Measurements from ENCODE around the gene USP10. TPM values are rescaled to one million over a fixed set of nuclear protein-coding genes. Genes with fewer than 3 reads are reported as not detected.

USP10 gene
- total RNA-seq, 1 experiment from 2014 or later = 203 TPM

DNA sequence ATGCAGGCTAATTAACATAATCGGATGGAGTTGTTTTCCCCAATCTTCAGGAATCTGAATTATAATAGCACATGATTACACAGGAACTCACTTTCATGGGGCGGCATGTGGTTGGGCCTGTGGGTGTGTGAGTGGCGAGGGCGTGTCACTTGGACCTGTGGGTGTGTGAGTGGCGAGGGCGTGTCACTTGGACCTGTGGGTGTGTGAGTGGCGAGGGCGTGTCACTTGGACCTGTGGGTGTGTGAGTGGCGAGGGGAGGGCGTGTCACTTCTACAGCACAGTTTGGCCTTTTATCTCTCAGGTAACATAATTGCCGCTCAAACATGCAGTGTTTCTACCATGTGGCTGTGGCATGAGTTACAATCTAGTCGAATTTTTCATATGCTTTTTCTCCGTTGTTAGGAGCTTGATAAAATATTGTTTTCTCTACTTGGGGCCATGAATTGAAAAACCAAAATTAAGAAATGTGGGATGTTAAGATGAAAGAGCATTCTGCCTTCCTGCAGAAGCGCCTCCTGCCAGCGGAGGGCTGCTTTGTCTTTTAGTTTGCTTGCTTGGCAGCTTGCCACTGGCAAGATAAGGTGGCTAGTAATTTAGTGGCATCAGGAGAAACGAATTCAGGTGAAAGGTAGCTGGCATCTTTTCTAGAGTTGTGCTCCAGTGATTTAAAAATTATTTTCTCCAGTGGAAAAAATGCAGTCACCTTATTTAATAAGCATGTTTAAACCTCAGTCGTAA is 36.2 kb downstream of the USP10 start:
- H3K36me3 Mint-ChIP-seq (ENCODE audit: insufficient read depth in 1 of 3, low read depth in 3 of 3) = peaks cover 0 to 32% (median 24%) of the 10 kb centered on the region in 3 experiments; a peak in 5 of 7 replicates
- peak overlapping the region in 1 of 2 experiments; percentile 38; a peak in 1 of 5 replicates for H3K4me3 Mint-ChIP-seq
- peaks cover 61 to 68% of the 10 kb centered on the region in 2 experiments for H3K4me1 Mint-ChIP-seq

More for the DNA sequence above, 36.2 kb downstream of the USP10 start:
- H3K9me3 Mint-ChIP-seq = peaks cover 0 to 3% of the 10 kb centered on the region in 2 experiments; a peak in 1 of 5 replicates
- DNase-seq = no peak
- Histone ChIP-seq H3K79me1 (ENCODE audit: insufficient read depth, low read depth, low read length, poor library complexity, severe bottlenecking) (peaks cover 3% of the 10 kb centered on the region), H2BK20ac (ENCODE audit: low read depth, low read length, poor library complexity, severe bottlenecking) (no peak overlapping the region), H3K56ac (ENCODE audit: insufficient read length, low read depth, low read length) (no peak overlapping the region), H2BK15ac (ENCODE audit: low read depth, low read length) (no peak overlapping the region), H3T11ph (ENCODE audit: low read length) (no peak overlapping the region), H2BK5ac (ENCODE audit: insufficient read length, low read length) (no peak overlapping the region), H3K23me2 (ENCODE audit: insufficient read length, low read depth, low read length, poor library complexity, severe bottlenecking) (no peaks in the 10 kb centered on the region), H3K14ac (ENCODE audit: insufficient read depth, low read length) (no peak overlapping the region), H4K8ac (replicated peaks; ENCODE audit: insufficient read length, low read depth, low read length) (no peak overlapping the region), H3K27me3 (ENCODE audit: insufficient read depth, low read length) (no peaks in the 10 kb centered on the region), H3K4ac (ENCODE audit: low read depth, low read length) (no peak overlapping the region), H4K5ac (ENCODE audit: insufficient read length, low read depth, low read length) (no peak overlapping the region), H2BK12ac (ENCODE audit: insufficient read length, low read depth, low read length) (no peak overlapping the region), H3K9me3 (ENCODE audit: control insufficient read depth, low read depth, low read length) (no peaks in the 10 kb centered on the region), H4K20me1 (ENCODE audit: control insufficient read depth, insufficient read depth, insufficient read length) (peaks cover 3% of the 10 kb centered on the region), H3K4me2 (ENCODE audit: insufficient read depth, insufficient read length, low read length) (no peak overlapping the region), H2AK5ac (ENCODE audit: insufficient read length, low read length) (no peak overlapping the region), H3K18ac (ENCODE audit: insufficient read length, low read depth, low read length) (no peak overlapping the region), H3K9ac (ENCODE audit: extremely low read depth, insufficient read length, low read length) (no peak overlapping the region), H3K79me2 (ENCODE audit: insufficient read depth, low read length) (peaks cover 22% of the 10 kb centered on the region; the same call in 1 of the 2 replicates), H2BK120ac (ENCODE audit: low read depth, low read length, poor library complexity, severe bottlenecking) (no peak overlapping the region), H2AFZ (ENCODE audit: low read length) (no peak overlapping the region), H3K27ac (ENCODE audit: insufficient read length, low read depth, low read length) (no peak overlapping the region), H3K4me1 (ENCODE audit: insufficient read depth, low read length) (peaks cover 11% of the 10 kb centered on the region; the same call in 1 of the 2 replicates), H3K23ac (ENCODE audit: insufficient read length, low read depth, low read length) (no peak overlapping the region), H4K91ac (ENCODE audit: insufficient read length, low read depth, low read length) (no peak overlapping the region)
- TF ChIP-seq, protein P1, sequence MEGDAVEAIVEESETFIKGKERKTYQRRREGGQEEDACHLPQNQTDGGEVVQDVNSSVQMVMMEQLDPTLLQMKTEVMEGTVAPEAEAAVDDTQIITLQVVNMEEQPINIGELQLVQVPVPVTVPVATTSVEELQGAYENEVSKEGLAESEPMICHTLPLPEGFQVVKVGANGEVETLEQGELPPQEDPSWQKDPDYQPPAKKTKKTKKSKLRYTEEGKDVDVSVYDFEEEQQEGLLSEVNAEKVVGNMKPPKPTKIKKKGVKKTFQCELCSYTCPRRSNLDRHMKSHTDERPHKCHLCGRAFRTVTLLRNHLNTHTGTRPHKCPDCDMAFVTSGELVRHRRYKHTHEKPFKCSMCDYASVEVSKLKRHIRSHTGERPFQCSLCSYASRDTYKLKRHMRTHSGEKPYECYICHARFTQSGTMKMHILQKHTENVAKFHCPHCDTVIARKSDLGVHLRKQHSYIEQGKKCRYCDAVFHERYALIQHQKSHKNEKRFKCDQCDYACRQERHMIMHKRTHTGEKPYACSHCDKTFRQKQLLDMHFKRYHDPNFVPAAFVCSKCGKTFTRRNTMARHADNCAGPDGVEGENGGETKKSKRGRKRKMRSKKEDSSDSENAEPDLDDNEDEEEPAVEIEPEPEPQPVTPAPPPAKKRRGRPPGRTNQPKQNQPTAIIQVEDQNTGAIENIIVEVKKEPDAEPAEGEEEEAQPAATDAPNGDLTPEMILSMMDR (conservative IDR thresholded peaks at IDR 0.05) = no peak
- peak overlapping the region in 2 of 3 experiments; percentile 9 to 71; a peak in 3 of 7 replicates for H3K27ac Mint-ChIP-seq
- no CpG with 5 or more reads among the region's 17 CpGs for WGBS (ENCODE audit: extremely low coverage, insufficient read length, low lambda C conversion rate)
- no peaks in the 10 kb centered on the region for H3K27me3 Mint-ChIP-seq (ENCODE audit: low read depth)

Data from H9 (cell line).